Globus pallidus (tissue), 1 donor: ENCODE measurements around the gene RBM8A.
"Not testable (repeated sequence)": the region's sequence is repeated elsewhere in the genome, so short reads cannot be mapped to it uniquely, and the experiment has no call there.

ENCODE experiments used
- DNase-seq: peaks from one replicate; pipeline ENCODE4 v3.0.0-alpha.2; 2015; ENCODE audit warnings: low spot score

The RBM8A gene

GRCh38 chr1:145956361-145956760 lies 29.1 kb upstream of the RBM8A start:
- DNase-seq: no peak

GRCh38 chr1:145955436-145955835 lies 28.2 kb upstream of the RBM8A start:
- DNase-seq: peak; percentile 41

GRCh38 chr1:145953861-145954260 lies 26.6 kb upstream of the RBM8A start:
- no peak for DNase-seq

- no peak for DNase-seq
These were observed 25.6 kb upstream of the RBM8A start for GRCh38 chr1:145952903-145953302.

- no peak for DNase-seq
These were observed 24.2 kb upstream of the RBM8A start for GRCh38 chr1:145951526-145951925.

GRCh38 chr1:145949219-145949618 lies 21.9 kb upstream of the RBM8A start:
- no peak for DNase-seq

- DNase-seq: no peak
These were observed 20.3 kb upstream of the RBM8A start for GRCh38 chr1:145947551-145947950.

- DNase-seq: no peak
These were observed 19.2 kb upstream of the RBM8A start for GRCh38 chr1:145946477-145946986.

GRCh38 chr1:145944532-145944931 lies 17.2 kb upstream of the RBM8A start:
- no peak for DNase-seq

GRCh38 chr1:145942871-145943270 lies 15.6 kb upstream of the RBM8A start:
- DNase-seq: no peak

- DNase-seq: no peak
These were observed 15.1 kb upstream of the RBM8A start for GRCh38 chr1:145942405-145942804.

GRCh38 chr1:145937436-145937835 lies 10.2 kb upstream of the RBM8A start:
- no peak for DNase-seq

- DNase-seq: no peak
These were observed 9.0 kb upstream of the RBM8A start for GRCh38 chr1:145936247-145936646.

- no peak for DNase-seq
These were observed 8.4 kb upstream of the RBM8A start for GRCh38 chr1:145935708-145936107.

- not testable (repeated sequence) for DNase-seq
These were observed 5.3 kb upstream of the RBM8A start for GRCh38 chr1:145932522-145933009.

- no peak for DNase-seq
These were observed 796 bp upstream of the RBM8A start for GRCh38 chr1:145927916-145928643.

GRCh38 chr1:145926686-145927062 lies 610 bp downstream of the RBM8A start:
- DNase-seq: no peak

GRCh38 chr1:145922266-145922665 lies 5.0 kb downstream of the RBM8A start:
- no peak for DNase-seq

- DNase-seq: not testable (repeated sequence)
These were observed 7.0 kb downstream of the RBM8A start for GRCh38 chr1:145920297-145920696.

GRCh38 chr1:145918992-145919939 lies 8.0 kb downstream of the RBM8A start:
- peak; percentile 39 for DNase-seq

GRCh38 chr1:145918144-145918991 lies 8.9 kb downstream of the RBM8A start, which contains the start of gene PEX11B:
PEX11B (minus strand) TSS chr1:145918717; CDS start chr1:145918688, 29 bp downstream.
- DNase-seq: peak; percentile 89

- no peak for DNase-seq
These were observed 9.7 kb downstream of the RBM8A start for GRCh38 chr1:145917595-145917994.
